GM12891 (cell line): ENCODE results near the gene EBF4.

Experiments used
- PAX5 ChIP-seq: IDR thresholded peaks from 2 replicates; pipeline ENCODE4 v1.6.1; 2011; ENCODE audit warnings: low read length, moderate library complexity, mild to moderate bottlenecking; ENCODE audit not compliant: insufficient read depth, severe bottlenecking
- POLR2A ChIP-seq: IDR thresholded peaks from 2 replicates; pipeline ENCODE4 v1.6.1; 2011; ENCODE audit warnings: low read depth, low read length, control low read depth
- POLR2AphosphoS5 ChIP-seq: IDR thresholded peaks from 2 replicates; pipeline ENCODE4 v1.6.1; 2011; ENCODE audit warnings: low read depth, low read length, control low read depth
- POU2F2 ChIP-seq: IDR thresholded peaks from 2 replicates; pipeline ENCODE4 v1.6.1; 2011; ENCODE audit warnings: low read depth, mild to moderate bottlenecking, control low read depth, low read length, moderate library complexity
- SPI1 ChIP-seq: IDR thresholded peaks from 2 replicates; pipeline ENCODE4 v1.6.1; 2011; ENCODE audit warnings: low read depth, low read length, control low read depth
- TAF1 ChIP-seq: IDR thresholded peaks from 2 replicates; pipeline ENCODE4 v1.6.1; 2011; ENCODE audit warnings: low read depth, low read length, control low read depth

- TF ChIP-seq POLR2A: no peak
- TF ChIP-seq PAX5: no peak
- TF ChIP-seq POLR2AphosphoS5: no peak
- TF ChIP-seq POU2F2: no peak
- no peak for TF ChIP-seq TAF1
- TF ChIP-seq SPI1: no peak
Observed at GRCh38 chr20:2690213-2690612, 2.4 kb upstream of the EBF4 start.
